SK-N-SH (cell line): ENCODE measurements around the gene CHD1. TPM values are rescaled to one million over a fixed set of nuclear protein-coding genes. Genes with fewer than 3 reads are reported as not detected.

ENCODE experiments used
- CTCF ChIA-PET: fragments of 300-600, 350-600 bp; formaldehyde crosslinking; extraction: SDS; loops from one replicate; lab custom pipeline; 2021; lab: Yijun Ruan, JAX
- POLR2A ChIA-PET: fragments of 350-600 bp; sonication (Branson Sonifier 250); formaldehyde crosslinking; extraction: SDS; loops from one replicate; lab custom pipeline; 2020; ENCODE audit warnings: antibody characterized with exemption, inconsistent platforms; lab: Yijun Ruan, JAX
- DNase-seq: peaks from one replicate; pipeline ENCODE4 v3.0.0; 2012
- H2AFZ ChIP-seq: fragments of 200-600 bp; sonication (generic); 2 replicates; pipeline ENCODE4 v1.8.1; 2016; ENCODE audit warnings: antibody characterized with exemption, mild to moderate bottlenecking, low read depth
- H3F3A ChIP-seq: fragments of 200-600 bp; sonication (generic); replicated peaks from 2 replicates; pipeline ENCODE3; 2016; ENCODE audit warnings: antibody characterized with exemption, mild to moderate bottlenecking; ENCODE audit not compliant: insufficient read depth
- H3K27ac ChIP-seq, 2 experiments: fragments of 200-500 bp in 1 of 2; fragments of 200-600 bp in 1 of 2; sonication (Bioruptor generic) in 1 of 2; sonication (generic), shearing (Covaris generic) in 1 of 2; 2 replicates each; pipeline versions ENCODE4 v1.5.1 to v1.6.1; 2014 to 2016; ENCODE audit warnings: low read depth in 2 of 2, inconsistent platforms in 1 of 2, low read length in 1 of 2, mild to moderate bottlenecking in 1 of 2, mixed read lengths in 1 of 2
- H3K27me3 ChIP-seq: fragments of 200-600 bp; sonication (generic), shearing (Covaris generic); 2 replicates; pipeline ENCODE4 v1.6.1; 2016; ENCODE audit warnings: mixed run types; ENCODE audit not compliant: insufficient read depth
- H3K36me3 ChIP-seq, 2 experiments: fragments of 200-500 bp in 1 of 2; fragments of 200-600 bp in 1 of 2; sonication (Bioruptor generic) in 1 of 2; sonication (generic) in 1 of 2; replicated peaks in 1 of 2; 2 replicates each; pipeline versions ENCODE3 to v1.5.1; 2014 to 2016; ENCODE audit warnings: low read length in 1 of 2, mild to moderate bottlenecking in 1 of 2; ENCODE audit not compliant: insufficient read depth in 2 of 2, control insufficient read depth in 1 of 2
- H3K4me1 ChIP-seq, 2 experiments: fragments of 200-500 bp in 1 of 2; fragments of 200-600 bp in 1 of 2; sonication (Bioruptor generic) in 1 of 2; sonication (generic), shearing (Covaris generic) in 1 of 2; 2 replicates each; pipeline versions ENCODE4 v1.5.1 to v1.6.1; 2014 to 2016; ENCODE audit warnings: low read depth in 1 of 2, low read length in 1 of 2, mixed run types in 1 of 2; ENCODE audit not compliant: insufficient read depth in 2 of 2, control insufficient read depth in 1 of 2
- H3K4me2 ChIP-seq: fragments of 200-600 bp; sonication (generic), shearing (Covaris generic); 2 replicates; pipeline ENCODE4 v1.6.1; 2017; ENCODE audit warnings: mixed run types
- H3K4me3 ChIP-seq, 2 experiments: fragments of 200-500 bp in 1 of 2; fragments of 200-600 bp in 1 of 2; sonication (Bioruptor generic) in 1 of 2; sonication (generic), shearing (Covaris generic) in 1 of 2; 2 replicates each; pipeline versions ENCODE4 v1.5.1 to v1.8.1; 2014 to 2016; ENCODE audit warnings: low read depth in 2 of 2, inconsistent platforms in 1 of 2, low read length in 1 of 2, mild to moderate bottlenecking in 1 of 2, mixed read lengths in 1 of 2, moderate library complexity in 1 of 2
- H3K79me2 ChIP-seq: fragments of 200-600 bp; sonication (generic); 2 replicates; pipeline ENCODE4 v1.8.1; 2017; ENCODE audit warnings: mild to moderate bottlenecking; ENCODE audit not compliant: insufficient read depth
- H3K9ac ChIP-seq: fragments of 200-600 bp; sonication (generic); 2 replicates; pipeline ENCODE4 v1.6.1; 2017; ENCODE audit warnings: mixed run types
- H3K9me2 ChIP-seq: fragments of 200-600 bp; sonication (generic); 2 replicates; pipeline ENCODE4 v1.6.1; 2017; ENCODE audit warnings: mixed run types
- H3K9me3 ChIP-seq: fragments of 200-600 bp; sonication (generic); 2 replicates; pipeline ENCODE4 v1.6.1; 2017; ENCODE audit warnings: mixed run types, mild to moderate bottlenecking, moderate library complexity
- H4K20me1 ChIP-seq: fragments of 200-600 bp; sonication (generic); 2 replicates; pipeline ENCODE4 v1.6.1; 2017; ENCODE audit warnings: mild to moderate bottlenecking, mixed run types; ENCODE audit not compliant: insufficient read depth
- CHD2 ChIP-seq: fragments of 150-350 bp; IDR thresholded peaks from 2 replicates; pipeline ENCODE4 v1.6.1; 2018; ENCODE audit warnings: low read length; ENCODE audit not compliant: partially characterized antibody
- ELF1 ChIP-seq: IDR thresholded peaks from 2 replicates; pipeline ENCODE4 v1.4.0; 2012
- EP300 ChIP-seq, 2 experiments: IDR thresholded peaks; 2 replicates each; pipeline versions ENCODE4 v1.4.0 to v1.6.1; 2012; ENCODE audit warnings: borderline replicate concordance in 1 of 2, low read depth in 1 of 2, low read length in 1 of 2
- EZH2phosphoT487 ChIP-seq: fragments of 200-600 bp; sonication (generic); IDR thresholded peaks from 2 replicates; pipeline ENCODE4 v1.6.1; 2017; ENCODE audit warnings: low read depth, mixed run types, mild to moderate bottlenecking, antibody characterized with exemption, moderate library complexity, borderline replicate concordance
- GABPA ChIP-seq: IDR thresholded peaks from 2 replicates; pipeline ENCODE4 v1.4.0; 2012; ENCODE audit warnings: low read depth, mild to moderate bottlenecking
- GATA2 ChIP-seq: sonication (generic); formaldehyde crosslinking; IDR thresholded peaks from 2 replicates; pipeline ENCODE4 v1.5.0; 2020; ENCODE audit warnings: mild to moderate bottlenecking, missing genetic modification reagents
- NFIC ChIP-seq: IDR thresholded peaks from 2 replicates; pipeline ENCODE4 v1.4.0; 2012; ENCODE audit warnings: borderline replicate concordance
- NRF1 ChIP-seq: IDR thresholded peaks from 2 replicates; pipeline ENCODE4 v1.6.1; 2012; ENCODE audit warnings: low read depth, mild to moderate bottlenecking, low read length
- RFX5 ChIP-seq: IDR thresholded peaks from 2 replicates; pipeline ENCODE4 v1.6.1; 2012; ENCODE audit warnings: mild to moderate bottlenecking, improper control_type of control experiment, low read length
- RXRA ChIP-seq: IDR thresholded peaks from 2 replicates; pipeline ENCODE4 v1.4.0; 2012; ENCODE audit warnings: low read depth, mild to moderate bottlenecking, borderline replicate concordance
- SIN3A ChIP-seq: IDR thresholded peaks from 2 replicates; pipeline ENCODE4 v1.6.1; 2012; ENCODE audit warnings: low read depth, mild to moderate bottlenecking, low read length, moderate library complexity, borderline replicate concordance
- TEAD4 ChIP-seq: IDR thresholded peaks from 2 replicates; pipeline ENCODE4 v1.4.0; 2012; ENCODE audit warnings: mild to moderate bottlenecking, borderline replicate concordance; ENCODE audit not compliant: insufficient read depth
- YY1 ChIP-seq: IDR thresholded peaks from 2 replicates; pipeline ENCODE4 v1.4.0; 2012; ENCODE audit warnings: low read depth, mild to moderate bottlenecking
- WGBS: methylation state at CpG from one replicate; pipeline ENCODE4 v1.1.6; 2017; ENCODE audit warnings: low lambda C conversion rate; 5-methylcytosine and 5-hydroxymethylcytosine counted together
- polyA plus RNA-seq, 3 experiments: library from polyadenylated mRNA; depleted of rRNA; stranded (reverse); fragments of >200 nt; gene quantifications; 2 replicates each; pipeline ENCODE4 v1.2.3, GENCODE V29; 2012
- TF ChIP-seq, protein P1 (sequence below): IDR thresholded peaks from 2 replicates; pipeline ENCODE4; 2012
- TF ChIP-seq, protein P2 (sequence below): fragments of 200-600 bp; sonication (generic); IDR thresholded peaks from 2 replicates; pipeline ENCODE4 v1.6.1; 2017; ENCODE audit warnings: antibody characterized with exemption, mild to moderate bottlenecking, moderate library complexity

Gene CHD1
- polyA plus RNA-seq, 1 of the 3 experiments (the other 2 are of a cell fraction) = 12.4 TPM

DNA sequence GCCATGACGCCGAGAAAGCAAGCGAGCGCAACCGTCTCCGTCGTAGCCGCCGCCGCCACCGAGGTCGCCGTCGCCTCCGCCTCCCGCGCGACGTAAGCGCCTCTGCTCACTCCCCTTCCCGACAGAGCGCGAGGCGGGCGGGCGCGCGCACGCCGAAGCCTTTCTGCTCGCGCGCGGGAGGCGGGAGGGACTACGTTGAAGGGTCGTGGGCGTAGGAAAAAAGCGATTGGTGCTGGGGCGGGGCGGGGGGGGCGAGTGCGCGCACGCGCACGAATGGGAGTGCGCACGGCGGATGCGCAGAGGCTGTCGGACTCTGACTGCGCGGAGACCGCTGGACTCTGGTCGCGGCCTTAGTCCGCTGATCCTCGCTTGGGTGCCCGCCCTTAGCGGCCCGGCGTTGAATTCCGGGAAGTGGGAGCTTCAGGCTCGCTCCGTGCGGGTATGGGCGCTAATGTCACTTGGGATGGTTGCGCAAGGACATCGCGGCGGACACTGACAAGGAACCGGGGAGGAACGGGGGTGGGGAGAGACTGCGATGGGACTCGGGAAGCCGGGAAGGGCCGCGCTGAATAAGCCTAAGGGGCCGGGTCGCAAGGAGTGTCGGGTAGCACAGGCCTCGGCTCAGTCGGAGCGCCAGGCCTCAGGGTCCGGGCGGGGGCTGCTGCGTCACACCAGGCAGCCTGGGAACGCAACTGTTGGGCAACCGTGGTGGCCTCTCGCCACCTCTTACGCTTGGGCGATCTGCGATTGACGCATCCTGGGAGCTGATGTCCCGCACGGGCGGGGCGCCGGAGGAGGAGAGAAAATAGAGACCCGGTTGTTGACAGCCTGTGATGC is at the start of gene CHD1 (continued):
- no peak for TF ChIP-seq TEAD4
- TF ChIP-seq EP300 (IDR thresholded peaks at IDR 0.05; ENCODE audit: borderline replicate concordance in 1 of 2, low read depth in 1 of 2, low read length in 1 of 2) = no peak
- TF ChIP-seq GABPA = 0 out of 2 replicates have a peak, but pooled peaks have one; percentile 8
- peak; percentile 25; the same call in 1 of the 2 replicates for TF ChIP-seq GATA2
- TF ChIP-seq NRF1 = peak; percentile 96
- no peak for TF ChIP-seq EZH2phosphoT487

DNA sequence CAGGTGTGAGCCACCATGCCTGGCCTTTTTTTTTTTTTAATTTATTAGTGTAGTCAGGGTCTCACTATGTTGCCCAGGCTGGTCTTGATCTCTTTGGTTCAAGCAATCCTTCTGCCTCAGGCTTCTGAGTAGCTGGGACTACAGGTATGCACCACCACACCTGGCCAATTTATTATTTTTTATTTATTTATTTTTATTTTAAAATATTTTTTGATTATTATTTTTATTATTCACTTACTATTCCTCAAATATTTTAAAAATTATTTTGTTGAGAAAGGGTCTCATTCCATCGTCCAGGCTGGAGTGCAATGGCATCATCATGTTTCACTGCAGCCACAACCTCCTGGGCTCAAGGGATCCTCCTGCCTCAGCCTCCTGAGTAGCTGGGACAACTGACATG is 49.7 kb upstream of the CHD1 start:
- Histone ChIP-seq H3K9me3 (no peaks in the 10 kb centered on the region), H3K79me2 (no peaks in the 10 kb centered on the region), H3F3A (no peaks in the 10 kb centered on the region), H3K9ac (no peak overlapping the region), H3K27me3 (no peaks in the 10 kb centered on the region), H4K20me1 (no peaks in the 10 kb centered on the region)
- no peak for DNase-seq
- POLR2A ChIA-PET = no interaction called here
- TF ChIP-seq CHD2 (no peak), RXRA (no peak), YY1 (no peak), NFIC (no peak), RFX5 (no peak), ELF1 (no peak), GABPA (no peak), SIN3A (no peak)
- TF ChIP-seq, protein P1, sequence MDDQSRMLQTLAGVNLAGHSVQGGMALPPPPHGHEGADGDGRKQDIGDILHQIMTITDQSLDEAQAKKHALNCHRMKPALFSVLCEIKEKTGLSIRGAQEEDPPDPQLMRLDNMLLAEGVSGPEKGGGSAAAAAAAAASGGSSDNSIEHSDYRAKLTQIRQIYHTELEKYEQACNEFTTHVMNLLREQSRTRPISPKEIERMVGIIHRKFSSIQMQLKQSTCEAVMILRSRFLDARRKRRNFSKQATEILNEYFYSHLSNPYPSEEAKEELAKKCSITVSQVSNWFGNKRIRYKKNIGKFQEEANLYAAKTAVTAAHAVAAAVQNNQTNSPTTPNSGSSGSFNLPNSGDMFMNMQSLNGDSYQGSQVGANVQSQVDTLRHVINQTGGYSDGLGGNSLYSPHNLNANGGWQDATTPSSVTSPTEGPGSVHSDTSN = no peak
- TF ChIP-seq, protein P2, sequence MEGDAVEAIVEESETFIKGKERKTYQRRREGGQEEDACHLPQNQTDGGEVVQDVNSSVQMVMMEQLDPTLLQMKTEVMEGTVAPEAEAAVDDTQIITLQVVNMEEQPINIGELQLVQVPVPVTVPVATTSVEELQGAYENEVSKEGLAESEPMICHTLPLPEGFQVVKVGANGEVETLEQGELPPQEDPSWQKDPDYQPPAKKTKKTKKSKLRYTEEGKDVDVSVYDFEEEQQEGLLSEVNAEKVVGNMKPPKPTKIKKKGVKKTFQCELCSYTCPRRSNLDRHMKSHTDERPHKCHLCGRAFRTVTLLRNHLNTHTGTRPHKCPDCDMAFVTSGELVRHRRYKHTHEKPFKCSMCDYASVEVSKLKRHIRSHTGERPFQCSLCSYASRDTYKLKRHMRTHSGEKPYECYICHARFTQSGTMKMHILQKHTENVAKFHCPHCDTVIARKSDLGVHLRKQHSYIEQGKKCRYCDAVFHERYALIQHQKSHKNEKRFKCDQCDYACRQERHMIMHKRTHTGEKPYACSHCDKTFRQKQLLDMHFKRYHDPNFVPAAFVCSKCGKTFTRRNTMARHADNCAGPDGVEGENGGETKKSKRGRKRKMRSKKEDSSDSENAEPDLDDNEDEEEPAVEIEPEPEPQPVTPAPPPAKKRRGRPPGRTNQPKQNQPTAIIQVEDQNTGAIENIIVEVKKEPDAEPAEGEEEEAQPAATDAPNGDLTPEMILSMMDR = no peak
- TF ChIP-seq, all 33 proteins: peak for 0
- no peaks in the 10 kb centered on the region for H3K4me1 ChIP-seq
- no peak overlapping the region for H3K4me3 ChIP-seq
- H3K36me3 ChIP-seq = no peaks in the 10 kb centered on the region
- CTCF ChIA-PET = no interaction called here
- H3K4me2 ChIP-seq = no peak overlapping the region
- no peak overlapping the region for H3K27ac ChIP-seq
- H3K9me2 ChIP-seq = no peaks in the 10 kb centered on the region
- no peak overlapping the region for H2AFZ ChIP-seq
- 79% methylated on average over 1 of the region's 1 CpG for WGBS
